HEK293 (cell line): ENCODE data around the gene ZNF695.

ENCODE experiments used
- CTCF ChIA-PET: fragments of 350-600 bp; formaldehyde crosslinking; extraction: SDS; loops from one replicate; lab custom pipeline; 2021; ENCODE audit warnings: antibody characterized with exemption; lab: Yijun Ruan, JAX
- POLR2A ChIA-PET: fragments of 300-600 bp; formaldehyde crosslinking; extraction: SDS; loops from one replicate; lab custom pipeline; 2020; ENCODE audit warnings: antibody characterized with exemption, inconsistent platforms; lab: Yijun Ruan, JAX
- H3K27ac ChIP-seq: fragments of 200-500 bp; sonication (Bioruptor generic); 2 replicates; pipeline ENCODE4 v1.5.1; 2014; ENCODE audit warnings: low read depth, low read length, control low read depth, inconsistent platforms; ENCODE audit errors: extremely low read depth
- H3K36me3 ChIP-seq, 2 experiments: fragments of 200-500 bp in 1 of 2; sonication (Bioruptor generic) in 1 of 2; 1 replicate in 1 of 2; 2 replicates in 1 of 2; pipeline ENCODE4 v1.5.1; 2014 to 2017; ENCODE audit warnings: inconsistent platforms in 2 of 2, low read length in 2 of 2; ENCODE audit not compliant: control insufficient read depth in 2 of 2, insufficient read depth in 1 of 2
- H3K4me1 ChIP-seq: fragments of 200-500 bp; sonication (Bioruptor generic); 2 replicates; pipeline ENCODE4 v1.5.1; 2014; ENCODE audit warnings: mild to moderate bottlenecking, low read length, inconsistent platforms; ENCODE audit not compliant: control insufficient read depth, insufficient read depth
- H3K4me3 ChIP-seq: 2 replicates; pipeline ENCODE4 v1.5.1; 2011; ENCODE audit warnings: low read depth, mild to moderate bottlenecking, control low read depth, low read length, moderate library complexity
- H3K9me3 ChIP-seq: fragments of 200-500 bp; sonication (Bioruptor generic); 2 replicates; pipeline ENCODE4 v1.5.1; 2014; ENCODE audit warnings: low read depth, low read length, inconsistent platforms; ENCODE audit not compliant: control insufficient read depth, insufficient read depth
- FEZF1 ChIP-seq: fragments of 450-650 bp; formaldehyde crosslinking; IDR thresholded peaks from 2 replicates; pipeline ENCODE4 v1.5.1; 2016; ENCODE audit warnings: missing biosample characterization, missing genetic modification characterization
- MYNN ChIP-seq: fragments of 450-650 bp; formaldehyde crosslinking; IDR thresholded peaks from 2 replicates; pipeline ENCODE4 v1.5.1; 2016; ENCODE audit warnings: missing biosample characterization, missing genetic modification characterization, borderline replicate concordance
- SP3 ChIP-seq: fragments of 450-650 bp; formaldehyde crosslinking; IDR thresholded peaks from 2 replicates; pipeline ENCODE4 v1.5.1; 2016; ENCODE audit warnings: missing biosample characterization, missing genetic modification characterization
- ZBTB17 ChIP-seq: fragments of 450-650 bp; formaldehyde crosslinking; IDR thresholded peaks from 2 replicates; pipeline ENCODE4 v1.5.1; 2016; ENCODE audit warnings: missing biosample characterization, missing genetic modification characterization
- ZBTB20 ChIP-seq: fragments of 450-650 bp; formaldehyde crosslinking; IDR thresholded peaks from 2 replicates; pipeline ENCODE4 v1.5.1; 2016; ENCODE audit warnings: missing biosample characterization, missing genetic modification characterization
- ZEB2 ChIP-seq: fragments of 450-650 bp; formaldehyde crosslinking; IDR thresholded peaks from 2 replicates; pipeline ENCODE4 v1.5.1; 2016; ENCODE audit warnings: missing biosample characterization, missing genetic modification characterization
- ZFHX2 ChIP-seq: fragments of 450-650 bp; formaldehyde crosslinking; conservative IDR thresholded peaks from 2 replicates; pipeline ENCODE4 v1.5.1; 2016; ENCODE audit warnings: missing biosample characterization, missing genetic modification characterization
- ZFP3 ChIP-seq: fragments of 450-650 bp; formaldehyde crosslinking; IDR thresholded peaks from 2 replicates; pipeline ENCODE4 v1.5.1; 2016; ENCODE audit warnings: low read depth, missing biosample characterization, missing genetic modification characterization
- ZNF214 ChIP-seq: fragments of 450-650 bp; formaldehyde crosslinking; IDR thresholded peaks from 2 replicates; pipeline ENCODE4 v1.5.1; 2017; ENCODE audit warnings: missing biosample characterization, mild to moderate bottlenecking, missing genetic modification characterization, borderline replicate concordance
- ZNF239 ChIP-seq: fragments of 450-650 bp; formaldehyde crosslinking; IDR thresholded peaks from 2 replicates; pipeline ENCODE4 v1.5.1; 2016; ENCODE audit warnings: missing biosample characterization, missing genetic modification characterization
- ZNF292 ChIP-seq: fragments of 450-650 bp; formaldehyde crosslinking; IDR thresholded peaks from 2 replicates; pipeline ENCODE4 v1.5.1; 2016; ENCODE audit warnings: low read depth, missing biosample characterization, missing genetic modification characterization, borderline replicate concordance
- ZNF341 ChIP-seq: fragments of 450-650 bp; formaldehyde crosslinking; IDR thresholded peaks from 2 replicates; pipeline ENCODE4; 2016; ENCODE audit warnings: low read depth, missing biosample characterization, missing genetic modification characterization
- ZNF366 ChIP-seq: fragments of 450-650 bp; formaldehyde crosslinking; conservative IDR thresholded peaks from 2 replicates; pipeline ENCODE4 v1.5.1; 2016; ENCODE audit warnings: missing biosample characterization, missing genetic modification characterization
- ZNF404 ChIP-seq: fragments of 450-650 bp; formaldehyde crosslinking; IDR thresholded peaks from 2 replicates; pipeline ENCODE4 v1.5.1; 2017; ENCODE audit warnings: missing biosample characterization, missing genetic modification characterization
- ZNF416 ChIP-seq: fragments of 450-650 bp; formaldehyde crosslinking; IDR thresholded peaks from 2 replicates; pipeline ENCODE4 v1.5.1; 2016; ENCODE audit warnings: missing biosample characterization, missing genetic modification characterization
- ZNF501 ChIP-seq: fragments of 450-650 bp; formaldehyde crosslinking; IDR thresholded peaks from 2 replicates; pipeline ENCODE4 v1.5.1; 2016; ENCODE audit warnings: missing biosample characterization, missing genetic modification characterization
- ZNF626 ChIP-seq: fragments of 450-650 bp; sonication (Bioruptor Pico); formaldehyde crosslinking; IDR thresholded peaks from 2 replicates; pipeline ENCODE4 v1.5.1; 2018; ENCODE audit warnings: missing biosample characterization, missing genetic modification characterization, inconsistent platforms
- ZNF654 ChIP-seq: fragments of 450-650 bp; formaldehyde crosslinking; IDR thresholded peaks from 2 replicates; pipeline ENCODE4 v1.5.1; 2016; ENCODE audit warnings: low read depth, missing biosample characterization, missing genetic modification characterization
- ZNF660 ChIP-seq: fragments of 450-650 bp; IDR thresholded peaks from 2 replicates; pipeline ENCODE4 v1.5.1; 2018; ENCODE audit warnings: missing biosample characterization, mild to moderate bottlenecking, missing genetic modification characterization
- ZNF837 ChIP-seq: fragments of 450-650 bp; formaldehyde crosslinking; IDR thresholded peaks from 2 replicates; pipeline ENCODE4 v1.5.1; 2016; ENCODE audit warnings: missing biosample characterization, missing genetic modification characterization
- ZSCAN16 ChIP-seq: fragments of 450-650 bp; formaldehyde crosslinking; IDR thresholded peaks from 2 replicates; pipeline ENCODE4 v1.5.1; 2016; ENCODE audit warnings: missing biosample characterization, missing genetic modification characterization
- ZXDB ChIP-seq: fragments of 450-650 bp; formaldehyde crosslinking; IDR thresholded peaks from 2 replicates; pipeline ENCODE4 v1.5.1; 2016; ENCODE audit warnings: missing biosample characterization, missing genetic modification characterization
- TF ChIP-seq, protein P1 (sequence below): fragments of 450-650 bp; formaldehyde crosslinking; IDR thresholded peaks from 2 replicates; pipeline ENCODE4 v1.5.1; 2016; ENCODE audit warnings: missing biosample characterization, missing genetic modification characterization
- TF ChIP-seq, protein P2 (sequence below): fragments of 450-650 bp; formaldehyde crosslinking; optimal IDR thresholded peaks from 2 replicates; pipeline ENCODE3; 2016; ENCODE audit warnings: missing biosample characterization, mild to moderate bottlenecking, missing genetic modification characterization
- TF ChIP-seq, protein P3 (sequence below): fragments of 450-650 bp; formaldehyde crosslinking; IDR thresholded peaks from 2 replicates; pipeline ENCODE4 v1.5.1; 2017; ENCODE audit warnings: missing biosample characterization, missing genetic modification characterization

The ZNF695 gene

DNA sequence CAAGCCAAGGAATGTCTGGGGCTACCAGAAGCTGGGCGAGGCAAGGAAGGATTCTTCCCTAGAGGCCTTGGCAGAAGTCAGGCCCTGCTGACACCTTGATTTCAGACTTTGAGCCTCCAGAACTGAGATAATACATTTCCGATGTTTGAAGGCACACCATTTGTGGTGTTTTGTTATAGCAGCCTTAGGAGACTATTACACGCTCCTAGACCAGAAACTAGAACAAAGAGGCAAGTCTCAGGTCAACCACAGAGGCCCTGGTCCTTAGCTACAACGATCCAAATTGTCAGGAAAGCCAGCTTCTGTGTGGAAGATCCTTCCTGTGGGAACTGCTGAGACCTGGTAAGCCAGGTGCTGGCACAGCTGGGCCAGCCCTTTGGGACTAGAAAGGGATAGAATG is 56.4 kb downstream of the ZNF695 start:
- H3K27ac ChIP-seq: no peak overlapping the region
- no peak overlapping the region for H3K4me3 ChIP-seq
- no peaks in the 10 kb centered on the region for H3K4me1 ChIP-seq
- ChIA-PET CTCF (no interaction called here), POLR2A (no interaction called here)
- TF ChIP-seq, protein P1, sequence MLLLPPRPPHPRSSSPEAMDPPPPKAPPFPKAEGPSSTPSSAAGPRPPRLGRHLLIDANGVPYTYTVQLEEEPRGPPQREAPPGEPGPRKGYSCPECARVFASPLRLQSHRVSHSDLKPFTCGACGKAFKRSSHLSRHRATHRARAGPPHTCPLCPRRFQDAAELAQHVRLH: no peak
- no peak for TF ChIP-seq ZNF214 (tag by site-specific recombination)
- no peak for TF ChIP-seq ZFP3
- no peak for TF ChIP-seq ZFHX2 (tag by site-specific recombination)
- TF ChIP-seq ZNF626 (tag by site-specific recombination): no peak
- TF ChIP-seq ZNF341 (tag by site-specific recombination): no peak
- no peak for TF ChIP-seq ZXDB (tag by site-specific recombination)
- TF ChIP-seq ZNF239 (tag by site-specific recombination): no peak
- no peak for TF ChIP-seq FEZF1 (tag by site-specific recombination)
- TF ChIP-seq ZNF660 (tag by site-specific recombination): no peak
- TF ChIP-seq, all 188 proteins: peak for 0
- Histone ChIP-seq H3K9me3 (no peaks in the 10 kb centered on the region), H3K36me3 (peaks cover 0 to 13% of the 10 kb centered on the region in 2 experiments; a peak in 2 of 3 replicates)

DNA sequence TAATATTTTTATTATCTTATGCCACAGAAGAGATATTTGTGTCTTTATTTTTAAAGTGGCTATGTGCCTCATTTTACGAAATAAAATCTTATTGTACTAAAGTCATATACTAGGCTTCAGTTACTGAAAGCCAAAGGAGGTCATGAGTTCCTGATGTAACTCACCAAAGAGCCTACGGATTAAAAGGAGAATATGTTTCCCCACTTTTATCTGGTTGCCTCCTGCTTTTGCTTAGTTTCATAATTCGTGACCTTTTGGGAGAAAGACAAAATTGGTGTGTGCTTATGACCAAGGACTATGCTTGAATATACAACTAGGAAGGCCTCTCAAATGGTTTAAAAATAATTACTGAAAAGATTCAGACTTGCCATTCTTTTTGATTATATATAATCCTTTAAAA is 57.9 kb downstream of the ZNF695 start:
- Histone ChIP-seq H3K4me1 (no peaks in the 10 kb centered on the region), H3K36me3 (peaks cover 0 to 17% of the 10 kb centered on the region in 2 experiments; a peak in 1 of 3 replicates), H3K27ac (no peak overlapping the region), H3K9me3 (no peaks in the 10 kb centered on the region), H3K4me3 (no peak overlapping the region)
- POLR2A ChIA-PET: no interaction called here
- CTCF ChIA-PET: no interaction called here
- no peak for TF ChIP-seq ZNF837
- TF ChIP-seq ZBTB17 (tag by site-specific recombination): no peak
- no peak for TF ChIP-seq ZBTB20 (tag by site-specific recombination)
- TF ChIP-seq ZNF292 (tag by site-specific recombination): no peak
- TF ChIP-seq, protein P2, sequence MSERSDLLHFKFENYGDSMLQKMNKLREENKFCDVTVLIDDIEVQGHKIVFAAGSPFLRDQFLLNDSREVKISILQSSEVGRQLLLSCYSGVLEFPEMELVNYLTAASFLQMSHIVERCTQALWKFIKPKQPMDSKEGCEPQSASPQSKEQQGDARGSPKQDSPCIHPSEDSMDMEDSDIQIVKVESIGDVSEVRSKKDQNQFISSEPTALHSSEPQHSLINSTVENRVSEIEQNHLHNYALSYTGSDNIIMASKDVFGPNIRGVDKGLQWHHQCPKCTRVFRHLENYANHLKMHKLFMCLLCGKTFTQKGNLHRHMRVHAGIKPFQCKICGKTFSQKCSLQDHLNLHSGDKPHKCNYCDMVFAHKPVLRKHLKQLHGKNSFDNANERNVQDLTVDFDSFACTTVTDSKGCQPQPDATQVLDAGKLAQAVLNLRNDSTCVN (tag by site-specific recombination): no peak
- TF ChIP-seq ZNF416 (tag by site-specific recombination): no peak
- TF ChIP-seq, protein P3, sequence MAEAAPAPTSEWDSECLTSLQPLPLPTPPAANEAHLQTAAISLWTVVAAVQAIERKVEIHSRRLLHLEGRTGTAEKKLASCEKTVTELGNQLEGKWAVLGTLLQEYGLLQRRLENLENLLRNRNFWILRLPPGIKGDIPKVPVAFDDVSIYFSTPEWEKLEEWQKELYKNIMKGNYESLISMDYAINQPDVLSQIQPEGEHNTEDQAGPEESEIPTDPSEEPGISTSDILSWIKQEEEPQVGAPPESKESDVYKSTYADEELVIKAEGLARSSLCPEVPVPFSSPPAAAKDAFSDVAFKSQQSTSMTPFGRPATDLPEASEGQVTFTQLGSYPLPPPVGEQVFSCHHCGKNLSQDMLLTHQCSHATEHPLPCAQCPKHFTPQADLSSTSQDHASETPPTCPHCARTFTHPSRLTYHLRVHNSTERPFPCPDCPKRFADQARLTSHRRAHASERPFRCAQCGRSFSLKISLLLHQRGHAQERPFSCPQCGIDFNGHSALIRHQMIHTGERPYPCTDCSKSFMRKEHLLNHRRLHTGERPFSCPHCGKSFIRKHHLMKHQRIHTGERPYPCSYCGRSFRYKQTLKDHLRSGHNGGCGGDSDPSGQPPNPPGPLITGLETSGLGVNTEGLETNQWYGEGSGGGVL (tag by site-specific recombination): no peak
- no peak for TF ChIP-seq ZNF404 (tag by site-specific recombination)
- no peak for TF ChIP-seq ZNF501
- TF ChIP-seq SP3 (tag by site-specific recombination): no peak
- no peak for TF ChIP-seq MYNN (tag by site-specific recombination)
- TF ChIP-seq ZEB2 (tag by site-specific recombination): no peak
- no peak for TF ChIP-seq ZNF654
- TF ChIP-seq ZSCAN16 (tag by site-specific recombination): no peak
- TF ChIP-seq ZNF366: no peak
